Parathyroid adenoma (tissue), 2 donors: ENCODE measurements around the gene FIGN.

ENCODE experiments used
- H2AFZ ChIP-seq: fragments of 300-600 bp; sonication (generic); one replicate; pipeline ENCODE4 v1.7.0; 2017; ENCODE audit warnings: antibody characterized with exemption, mild to moderate bottlenecking
- H3K27ac ChIP-seq: fragments of 300-600 bp; sonication (generic); one replicate; pipeline ENCODE4 v1.7.0; 2017
- H3K27me3 ChIP-seq: fragments of 300-600 bp; sonication (generic); one replicate; pipeline ENCODE4 v1.7.0; 2017; ENCODE audit warnings: low read length; ENCODE audit not compliant: control insufficient read depth, insufficient read depth
- H3K36me3 ChIP-seq: fragments of 300-600 bp; sonication (generic); one replicate; pipeline ENCODE4 v1.7.0; 2017; ENCODE audit warnings: low read length; ENCODE audit not compliant: control insufficient read depth, insufficient read depth
- H3K4me1 ChIP-seq: fragments of 300-600 bp; sonication (generic); one replicate; pipeline ENCODE4 v1.7.0; 2017; ENCODE audit warnings: control low read depth
- H3K4me2 ChIP-seq: fragments of 300-600 bp; sonication (generic); one replicate; pipeline ENCODE4 v1.7.0; 2017; ENCODE audit warnings: low read length
- H3K4me3 ChIP-seq: fragments of 300-600 bp; sonication (generic); one replicate; pipeline ENCODE4 v1.7.0; 2017; ENCODE audit warnings: low read depth, low read length
- H3K79me2 ChIP-seq: fragments of 300-600 bp; sonication (generic); one replicate; pipeline ENCODE4 v1.7.0; 2017; ENCODE audit warnings: control low read depth
- H3K9ac ChIP-seq: fragments of 300-600 bp; sonication (generic); one replicate; pipeline ENCODE4 v1.7.0; 2017; ENCODE audit warnings: mild to moderate bottlenecking
- H3K9me3 ChIP-seq: fragments of 300-600 bp; sonication (generic); one replicate; pipeline ENCODE4 v1.7.0; 2017; ENCODE audit warnings: low read length; ENCODE audit not compliant: control insufficient read depth
- CTCF ChIP-seq: fragments of 300-600 bp; sonication (generic); IDR thresholded peaks from one replicate; pipeline ENCODE4 v1.7.0; 2017; ENCODE audit warnings: antibody characterized with exemption, mild to moderate bottlenecking
- donor health status: primary hyperparathyroidism.

The FIGN gene

DNA sequence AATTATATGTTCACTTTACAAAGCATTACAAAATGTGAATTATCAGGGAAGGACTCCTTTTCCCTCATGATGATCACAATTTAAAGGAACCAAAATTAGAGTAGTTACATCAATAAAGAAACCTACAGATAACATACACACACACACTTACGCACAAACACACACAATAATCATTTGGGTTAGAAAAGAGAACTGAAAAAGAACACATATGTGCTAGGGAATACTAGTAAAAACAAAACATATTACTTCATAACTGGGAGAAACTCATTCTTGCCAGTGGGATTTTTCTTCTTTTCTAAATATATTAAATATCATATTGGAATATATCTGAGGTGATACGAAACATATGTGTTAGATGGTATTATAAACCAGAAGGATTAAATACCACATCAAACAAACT lies 42.3 kb downstream of the FIGN start:
- H3K36me3 ChIP-seq: no peaks in the 10 kb centered on the region
- H3K27me3 ChIP-seq: no peaks in the 10 kb centered on the region
- no peak overlapping the region for H3K27ac ChIP-seq

DNA sequence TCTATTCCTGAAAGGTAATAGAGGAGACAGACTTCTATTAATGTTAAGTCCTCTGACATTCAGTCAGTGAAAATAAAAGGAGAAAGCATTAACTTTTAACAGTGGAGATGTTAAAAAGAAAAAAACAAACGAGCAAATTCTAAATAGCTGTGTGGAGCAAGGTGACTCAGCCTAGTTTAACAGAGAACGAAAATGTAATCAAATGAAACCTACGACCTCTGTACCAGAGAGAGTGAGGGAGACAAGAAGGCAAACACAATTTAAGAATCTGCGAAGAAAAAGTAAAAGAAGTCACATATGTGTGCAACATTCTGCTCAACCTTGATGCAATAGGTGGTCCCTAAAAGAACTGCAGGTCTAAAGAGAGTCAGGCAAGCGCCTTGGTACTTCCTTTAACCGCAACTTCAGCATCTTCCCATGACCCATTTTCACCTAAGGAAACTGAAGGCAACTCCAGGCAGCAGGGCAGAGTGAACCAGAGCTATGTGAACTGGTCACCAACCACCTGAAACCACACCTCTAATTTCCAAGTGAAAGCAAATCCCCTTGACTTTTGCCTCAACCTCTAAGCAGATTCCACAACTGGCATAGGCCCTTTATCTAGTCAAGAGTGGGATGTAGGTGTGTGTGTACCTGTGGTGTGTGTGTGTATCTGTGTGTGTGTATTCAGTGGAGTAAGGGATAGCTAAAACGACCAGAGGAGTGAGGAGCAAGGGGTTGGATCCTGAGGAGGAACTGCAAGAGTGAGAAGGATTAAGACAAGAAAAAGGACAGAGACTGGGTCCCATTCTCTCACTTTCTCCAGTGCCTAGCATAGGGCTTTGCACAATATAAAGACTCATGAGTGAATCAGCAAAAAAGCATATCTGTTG lies 43.0 kb downstream of the FIGN start:
- no peak for TF ChIP-seq CTCF
- Histone ChIP-seq H3K9ac (no peak overlapping the region), H3K9me3 (no peaks in the 10 kb centered on the region), H3K27ac (no peak overlapping the region), H3K27me3 (no peaks in the 10 kb centered on the region), H2AFZ (no peak overlapping the region), H3K79me2 (no peaks in the 10 kb centered on the region), H3K4me3 (no peak overlapping the region), H3K36me3 (no peaks in the 10 kb centered on the region), H3K4me2 (no peak overlapping the region), H3K4me1 (no peaks in the 10 kb centered on the region)

More for the DNA sequence above, 42.3 kb downstream of the FIGN start:
- no peak overlapping the region for H3K9ac ChIP-seq
- no peaks in the 10 kb centered on the region for H3K9me3 ChIP-seq
- H3K4me1 ChIP-seq: no peaks in the 10 kb centered on the region
- no peak overlapping the region for H3K4me3 ChIP-seq
- H3K79me2 ChIP-seq: no peaks in the 10 kb centered on the region
- TF ChIP-seq CTCF: no peak
- no peak overlapping the region for H2AFZ ChIP-seq
- no peak overlapping the region for H3K4me2 ChIP-seq

DNA sequence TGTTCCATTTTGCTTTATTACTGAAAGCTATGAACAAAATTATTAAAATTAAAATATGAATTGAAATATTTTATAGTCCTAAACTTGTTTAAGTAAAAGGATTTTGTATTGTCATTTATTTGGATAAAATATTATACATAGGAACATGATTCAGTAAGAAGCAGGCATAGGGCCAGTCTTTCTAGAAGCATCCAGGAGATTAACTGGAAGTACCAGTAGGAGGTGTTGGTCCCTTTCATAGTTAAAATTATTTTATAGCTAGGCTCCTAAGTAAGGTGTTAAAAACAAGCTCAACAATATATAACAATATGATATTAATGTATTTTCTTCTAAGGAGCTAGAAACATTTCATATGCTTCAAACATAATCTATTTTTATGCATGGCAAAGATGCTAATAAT lies 43.7 kb downstream of the FIGN start:
- no peak overlapping the region for H3K9ac ChIP-seq
- no peaks in the 10 kb centered on the region for H3K79me2 ChIP-seq
- H3K27ac ChIP-seq: no peak overlapping the region
- H3K4me3 ChIP-seq: no peak overlapping the region
- TF ChIP-seq CTCF: no peak
- H2AFZ ChIP-seq: no peak overlapping the region
- no peaks in the 10 kb centered on the region for H3K36me3 ChIP-seq
- H3K27me3 ChIP-seq: no peaks in the 10 kb centered on the region
- H3K4me1 ChIP-seq: no peaks in the 10 kb centered on the region
- H3K9me3 ChIP-seq: no peaks in the 10 kb centered on the region
- no peak overlapping the region for H3K4me2 ChIP-seq

- no peak overlapping the region for H2AFZ ChIP-seq
- H3K9ac ChIP-seq: no peak overlapping the region
- H3K27me3 ChIP-seq: no peaks in the 10 kb centered on the region
- no peaks in the 10 kb centered on the region for H3K9me3 ChIP-seq
- no peaks in the 10 kb centered on the region for H3K36me3 ChIP-seq
- no peaks in the 10 kb centered on the region for H3K79me2 ChIP-seq
- TF ChIP-seq CTCF: no peak
- H3K4me3 ChIP-seq: no peak overlapping the region
- no peak overlapping the region for H3K4me2 ChIP-seq
- H3K4me1 ChIP-seq: no peaks in the 10 kb centered on the region
- H3K27ac ChIP-seq: no peak overlapping the region
Measured at GRCh38 chr2:163690896-163691295, 44.9 kb downstream of the FIGN start.

DNA sequence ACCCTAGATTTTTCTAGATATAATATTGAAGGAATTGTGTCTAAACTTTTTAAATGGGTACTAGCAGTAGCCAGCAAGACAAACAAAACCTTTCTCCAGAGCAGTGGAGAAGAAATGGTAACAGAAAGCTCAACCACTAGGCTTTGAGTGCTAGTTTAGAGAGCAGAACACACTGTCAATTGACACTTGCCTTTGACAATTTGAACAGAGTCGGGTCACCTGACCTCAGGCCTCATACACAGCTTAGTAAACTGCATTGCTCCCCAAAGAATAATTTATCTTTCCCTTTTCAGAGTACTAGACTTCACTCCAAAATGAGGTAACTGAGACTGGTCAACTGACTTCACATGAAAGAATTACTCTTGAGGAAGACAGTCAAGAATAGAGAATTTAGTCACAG lies 48.6 kb downstream of the FIGN start:
- Histone ChIP-seq H3K9ac (no peak overlapping the region), H2AFZ (no peak overlapping the region), H3K79me2 (no peaks in the 10 kb centered on the region), H3K27me3 (no peaks in the 10 kb centered on the region), H3K4me1 (peaks cover 7% of the 10 kb centered on the region), H3K4me2 (no peak overlapping the region), H3K36me3 (no peaks in the 10 kb centered on the region), H3K27ac (no peak overlapping the region), H3K9me3 (no peaks in the 10 kb centered on the region), H3K4me3 (no peak overlapping the region)
- no peak for TF ChIP-seq CTCF
